CD8-positive, alpha-beta memory T cell (primary cell): ENCODE measurements around the gene KLHL29. TPM values are rescaled to one million over a fixed set of nuclear protein-coding genes. Genes with fewer than 3 reads are reported as not detected.

Experiments used
- CTCF ChIA-PET: fragments of 350-600 bp; sonication (Branson Sonifier 250); formaldehyde crosslinking; loops from one replicate; lab custom pipeline; 2021; ENCODE audit warnings: antibody characterized with exemption; lab: Charles Lee
- POLR2A ChIA-PET: fragments of 350-600 bp; sonication (Branson Sonifier 250); formaldehyde crosslinking; loops from one replicate; lab custom pipeline; 2021; ENCODE audit warnings: antibody characterized with exemption; lab: Charles Lee
- DNase-seq, 5 donors: peaks; one replicate each; pipeline versions ENCODE4 v3.0.0 to v3.0.0-alpha.2; 2020 to 2022; ENCODE audit warnings: mixed read lengths in 1 of 5
- H3K27ac ChIP-seq: one replicate; pipeline ENCODE4 v1.7.0; 2013; ENCODE audit warnings: low read depth, mild to moderate bottlenecking, low read length, moderate library complexity
- H3K27me3 ChIP-seq: 2 replicates; pipeline ENCODE4 v1.7.0; 2013; ENCODE audit warnings: low read length, mild to moderate bottlenecking; ENCODE audit not compliant: insufficient read depth, poor library complexity, severe bottlenecking
- H3K36me3 ChIP-seq: 2 replicates; pipeline ENCODE4 v1.7.0; 2013; ENCODE audit warnings: mild to moderate bottlenecking, low read length, moderate library complexity; ENCODE audit not compliant: insufficient read depth
- H3K4me1 ChIP-seq: 2 replicates; pipeline ENCODE4 v1.7.0; 2013; ENCODE audit warnings: mild to moderate bottlenecking, low read length, moderate library complexity; ENCODE audit not compliant: insufficient read depth
- H3K4me3 ChIP-seq: 2 replicates; pipeline ENCODE4 v1.7.0; 2013; ENCODE audit warnings: mild to moderate bottlenecking, low read length
- H3K9me3 ChIP-seq: 2 replicates; pipeline ENCODE4 v1.7.0; 2013; ENCODE audit warnings: mild to moderate bottlenecking, low read length
- H3K27ac Mint-ChIP-seq, 8 donors: one replicate each; pipeline ENCODE4 v1.8.0; 2020 to 2021; ENCODE audit warnings: mixed read lengths in 8 of 8, mild to moderate bottlenecking in 6 of 8, inconsistent platforms in 3 of 8, moderate library complexity in 3 of 8
- H3K27me3 Mint-ChIP-seq, 2 donors: one replicate each; pipeline ENCODE4 v1.8.0; 2020 to 2021; ENCODE audit warnings: mixed read lengths in 2 of 2, mild to moderate bottlenecking in 1 of 2, moderate library complexity in 1 of 2
- H3K36me3 Mint-ChIP-seq, 3 donors: one replicate each; pipeline ENCODE4 v1.8.0; 2020 to 2021; ENCODE audit warnings: mixed read lengths in 3 of 3, inconsistent platforms in 1 of 3, mild to moderate bottlenecking in 1 of 3
- H3K4me1 Mint-ChIP-seq, 3 donors: one replicate each; pipeline ENCODE4 v1.8.0; 2020 to 2021; ENCODE audit warnings: mixed read lengths in 3 of 3, inconsistent platforms in 1 of 3, mild to moderate bottlenecking in 1 of 3
- H3K4me3 Mint-ChIP-seq, 7 donors: one replicate each; pipeline ENCODE4 v1.8.0; 2020 to 2021; ENCODE audit warnings: mixed read lengths in 7 of 7, mild to moderate bottlenecking in 6 of 7, moderate library complexity in 4 of 7, inconsistent platforms in 2 of 7
- H3K9me3 Mint-ChIP-seq, 5 donors: one replicate each; pipeline ENCODE4 v1.8.0; 2020 to 2022; ENCODE audit warnings: mixed read lengths in 5 of 5, mild to moderate bottlenecking in 3 of 5, moderate library complexity in 2 of 5, inconsistent platforms in 1 of 5
- polyA plus RNA-seq: library from polyadenylated mRNA; unstranded; fragments of 300-500 nt; fragmentation: Illumina TruSeq; gene quantifications from one replicate; pipeline ENCODE4 v1.2.3, GENCODE V29; 2021
- total RNA-seq, 2 experiments: library from RNA; stranded (reverse); gene quantifications; one replicate each; pipeline ENCODE4 v1.2.3, GENCODE V29; 2021

KLHL29 gene
- total and polyA plus RNA-seq, 3 experiments from 2014 or later: 0.11 to 0.21 (median 0.13) TPM

GRCh38 chr2:23656597-23656973 lies 271.6 kb downstream of the KLHL29 start:
- no peaks in the 10 kb centered on the region for H3K27me3 ChIP-seq
- H3K4me3 ChIP-seq: no peak overlapping the region
- no peaks in the 10 kb centered on the region for H3K36me3 ChIP-seq
- Mint-ChIP-seq H3K4me1 (peaks cover 0 to 2% (median 0%) of the 10 kb centered on the region in 3 donors), H3K27ac (no peak overlapping the region), H3K36me3 (no peaks in the 10 kb centered on the region), H3K9me3 (no peaks in the 10 kb centered on the region), H3K4me3 (no peak overlapping the region), H3K27me3 (peaks cover 11 to 22% of the 10 kb centered on the region in 2 donors)
- DNase-seq: no peak
- no peaks in the 10 kb centered on the region for H3K9me3 ChIP-seq
- no peaks in the 10 kb centered on the region for H3K4me1 ChIP-seq
- CTCF ChIA-PET: no interaction called here
- H3K27ac ChIP-seq: no peak overlapping the region
- POLR2A ChIA-PET: no interaction called here

GRCh38 chr2:23657371-23657770 lies 272.4 kb downstream of the KLHL29 start:
- H3K9me3 ChIP-seq: no peaks in the 10 kb centered on the region
- Mint-ChIP-seq H3K9me3 (no peaks in the 10 kb centered on the region), H3K27me3 (peaks cover 13 to 27% of the 10 kb centered on the region in 2 donors), H3K27ac (no peak overlapping the region), H3K4me3 (no peak overlapping the region), H3K4me1 (peaks cover 0 to 2% (median 0%) of the 10 kb centered on the region in 3 donors), H3K36me3 (no peaks in the 10 kb centered on the region)
- ChIA-PET CTCF (no interaction called here), POLR2A (no interaction called here)
- no peaks in the 10 kb centered on the region for H3K4me1 ChIP-seq
- no peaks in the 10 kb centered on the region for H3K36me3 ChIP-seq
- DNase-seq: no peak
- H3K4me3 ChIP-seq: no peak overlapping the region
- no peaks in the 10 kb centered on the region for H3K27me3 ChIP-seq
- H3K27ac ChIP-seq: no peak overlapping the region

GRCh38 chr2:23657934-23658333 lies 273.0 kb downstream of the KLHL29 start:
- Mint-ChIP-seq H3K36me3 (no peaks in the 10 kb centered on the region), H3K9me3 (no peaks in the 10 kb centered on the region), H3K27me3 (peaks cover 13 to 29% of the 10 kb centered on the region in 2 donors), H3K4me1 (peaks cover 0 to 2% (median 0%) of the 10 kb centered on the region in 3 donors), H3K4me3 (no peak overlapping the region), H3K27ac (no peak overlapping the region)
- Histone ChIP-seq H3K27ac (no peak overlapping the region), H3K36me3 (no peaks in the 10 kb centered on the region), H3K27me3 (no peaks in the 10 kb centered on the region), H3K4me3 (no peak overlapping the region), H3K9me3 (no peaks in the 10 kb centered on the region), H3K4me1 (no peaks in the 10 kb centered on the region)
- DNase-seq: no peak
- ChIA-PET POLR2A (no interaction called here), CTCF (no interaction called here)

GRCh38 chr2:23658466-23658942 lies 273.5 kb downstream of the KLHL29 start:
- no peak overlapping the region for H3K4me3 Mint-ChIP-seq
- no peak for DNase-seq
- no peaks in the 10 kb centered on the region for H3K36me3 Mint-ChIP-seq
- Histone ChIP-seq H3K36me3 (no peaks in the 10 kb centered on the region), H3K27ac (no peak overlapping the region), H3K27me3 (no peaks in the 10 kb centered on the region), H3K4me3 (no peak overlapping the region), H3K4me1 (no peaks in the 10 kb centered on the region), H3K9me3 (no peaks in the 10 kb centered on the region)
- H3K27me3 Mint-ChIP-seq: peaks cover 13 to 31% of the 10 kb centered on the region in 2 donors
- H3K9me3 Mint-ChIP-seq: no peaks in the 10 kb centered on the region
- POLR2A ChIA-PET: no interaction called here
- peaks cover 0 to 2% (median 0%) of the 10 kb centered on the region in 3 donors for H3K4me1 Mint-ChIP-seq
- CTCF ChIA-PET: no interaction called here
- H3K27ac Mint-ChIP-seq: no peak overlapping the region

- DNase-seq: no peak
- H3K36me3 Mint-ChIP-seq: no peaks in the 10 kb centered on the region
- H3K27me3 ChIP-seq: no peaks in the 10 kb centered on the region
- H3K27me3 Mint-ChIP-seq: peaks cover 19 to 40% of the 10 kb centered on the region in 2 donors
- no peak overlapping the region for H3K27ac Mint-ChIP-seq
- ChIA-PET POLR2A (no interaction called here), CTCF (no interaction called here)
- no peaks in the 10 kb centered on the region for H3K4me1 ChIP-seq
- H3K9me3 Mint-ChIP-seq: no peaks in the 10 kb centered on the region
- no peak overlapping the region for H3K4me3 ChIP-seq
- H3K27ac ChIP-seq: no peak overlapping the region
- H3K4me3 Mint-ChIP-seq: no peak overlapping the region
- no peaks in the 10 kb centered on the region for H3K36me3 ChIP-seq
- no peaks in the 10 kb centered on the region for H3K9me3 ChIP-seq
- H3K4me1 Mint-ChIP-seq: peaks cover 0 to 2% (median 0%) of the 10 kb centered on the region in 3 donors
Observed at GRCh38 chr2:23659328-23659727, 274.3 kb downstream of the KLHL29 start.

- Mint-ChIP-seq H3K9me3 (no peaks in the 10 kb centered on the region), H3K4me1 (peaks cover 0 to 2% (median 0%) of the 10 kb centered on the region in 3 donors), H3K27me3 (peaks cover 20 to 41% of the 10 kb centered on the region in 2 donors), H3K27ac (peak overlapping the region in 1 of 8 donors; percentile 19), H3K4me3 (no peak overlapping the region), H3K36me3 (no peaks in the 10 kb centered on the region)
- H3K27ac ChIP-seq: no peak overlapping the region
- DNase-seq: no peak
- ChIA-PET CTCF (no interaction called here), POLR2A (no interaction called here)
- no peaks in the 10 kb centered on the region for H3K4me1 ChIP-seq
- H3K36me3 ChIP-seq: no peaks in the 10 kb centered on the region
- no peaks in the 10 kb centered on the region for H3K27me3 ChIP-seq
- H3K4me3 ChIP-seq: no peak overlapping the region
- no peaks in the 10 kb centered on the region for H3K9me3 ChIP-seq
Observed at GRCh38 chr2:23659773-23660172, 274.8 kb downstream of the KLHL29 start.

- Histone ChIP-seq H3K4me3 (no peak overlapping the region), H3K9me3 (no peaks in the 10 kb centered on the region), H3K27me3 (no peaks in the 10 kb centered on the region), H3K4me1 (no peaks in the 10 kb centered on the region), H3K27ac (no peak overlapping the region), H3K36me3 (no peaks in the 10 kb centered on the region)
- H3K27ac Mint-ChIP-seq: peak overlapping the region in 1 of 8 donors; percentile 19
- H3K36me3 Mint-ChIP-seq: no peaks in the 10 kb centered on the region
- DNase-seq: no peak
- H3K9me3 Mint-ChIP-seq: no peaks in the 10 kb centered on the region
- POLR2A ChIA-PET: no interaction called here
- H3K27me3 Mint-ChIP-seq: peaks cover 20 to 37% of the 10 kb centered on the region in 2 donors
- CTCF ChIA-PET: no interaction called here
- peaks cover 0 to 2% (median 0%) of the 10 kb centered on the region in 3 donors for H3K4me1 Mint-ChIP-seq
- H3K4me3 Mint-ChIP-seq: no peak overlapping the region
Observed at GRCh38 chr2:23660237-23660636, 275.3 kb downstream of the KLHL29 start.

GRCh38 chr2:23661276-23662050 lies 276.5 kb downstream of the KLHL29 start:
- Mint-ChIP-seq H3K27me3 (peaks cover 18 to 36% of the 10 kb centered on the region in 2 donors), H3K27ac (peak overlapping the region in 1 of 8 donors; percentile 38), H3K36me3 (no peaks in the 10 kb centered on the region), H3K4me3 (no peak overlapping the region), H3K4me1 (peaks cover 0 to 2% (median 0%) of the 10 kb centered on the region in 3 donors), H3K9me3 (no peaks in the 10 kb centered on the region)
- DNase-seq: no peak
- Histone ChIP-seq H3K36me3 (no peaks in the 10 kb centered on the region), H3K4me3 (no peak overlapping the region), H3K4me1 (no peaks in the 10 kb centered on the region), H3K27me3 (no peaks in the 10 kb centered on the region), H3K27ac (no peak overlapping the region), H3K9me3 (no peaks in the 10 kb centered on the region)
- CTCF ChIA-PET: no interaction called here
- POLR2A ChIA-PET: no interaction called here
